ENCODE results near the gene PRR33. TPM values are rescaled to one million over a fixed set of nuclear protein-coding genes. Genes with fewer than 3 reads are reported as not detected.

Gene PRR33
- total RNA-seq, 1 experiment from 2014 or later = not detected

DNA sequence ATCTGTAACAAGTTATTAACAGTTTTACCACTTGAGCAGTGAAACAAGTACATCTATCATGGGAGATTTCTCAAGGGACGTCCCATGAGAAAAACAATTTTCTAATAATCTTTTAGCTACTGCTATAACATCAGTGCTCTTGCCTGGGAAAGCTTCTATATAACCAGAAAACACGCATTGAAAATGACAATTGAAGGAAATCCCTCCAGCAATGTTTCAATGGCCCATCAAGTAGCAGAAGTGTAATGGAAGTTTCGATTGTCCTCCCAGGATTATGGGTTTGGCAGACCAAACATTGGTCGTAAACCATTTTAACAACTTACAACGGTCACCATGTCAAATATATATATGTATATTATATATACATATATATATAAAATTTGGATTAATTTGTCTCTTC lies 8.0 kb upstream of the PRR33 start:
- Histone ChIP-seq H3K36me3 (ENCODE audit: control insufficient read depth in 1 of 2, insufficient read depth in 2 of 2, low read length in 2 of 2) (no peaks in the 10 kb centered on the region), H3K27ac (ENCODE audit: low read depth, low read length) (no peak overlapping the region), H3K4me2 (ENCODE audit: low read length) (no peak overlapping the region), H3K9me3 (ENCODE audit: control insufficient read depth in 1 of 2, insufficient read depth in 1 of 2, low read depth in 1 of 2, low read length in 2 of 2) (no peaks in the 10 kb centered on the region), H4K20me1 (ENCODE audit: insufficient read depth) (no peaks in the 10 kb centered on the region), H3K27me3 (ENCODE audit: insufficient read depth, low read length) (peaks cover 21% of the 10 kb centered on the region), H3K4me3 (replicated peaks in 1 of 2; ENCODE audit: low read depth in 1 of 2, low read length in 2 of 2) (no peak overlapping the region), H3K9ac (ENCODE audit: low read length) (no peak overlapping the region), H3K79me2 (ENCODE audit: insufficient read depth, low read length) (no peaks in the 10 kb centered on the region), H2AFZ (ENCODE audit: low read depth, low read length, poor library complexity, severe bottlenecking) (no peak overlapping the region), H3K9me2 (ENCODE audit: insufficient read depth) (no peaks in the 10 kb centered on the region), H3K4me1 (ENCODE audit: control insufficient read depth in 1 of 2, insufficient read depth in 2 of 2, low read length in 2 of 2) (no peaks in the 10 kb centered on the region)
- ChIA-PET CTCF (no interaction called here), RAD21 (ENCODE audit: low non-redundant PET in 1 of 2, low total read pairs in 2 of 2, uncharacterized antibody in 2 of 2, unreplicated experiment in 2 of 2) (no interaction called here), POLR2A (no interaction called here)
- ATAC-seq (no peak), DNase-seq (ENCODE audit: low read depth, low spot score) (no peak)
- intact Hi-C loops (cut with micrococcal nuclease) = loop anchor here (10.0 kb wide), 1 partner anchor 45 kb away; the partner anchor contains the start of gene MRPL23
- TF ChIP-seq POLR2AphosphoS5 (IDR thresholded peaks at IDR 0.05; ENCODE audit: low read depth, low read length) = no peak
- no peak for TF ChIP-seq CEBPB (IDR thresholded peaks at IDR 0.05; ENCODE audit: low read depth)
- no peak for TF ChIP-seq SP1 (IDR thresholded peaks at IDR 0.05; ENCODE audit: low read depth)
- TF ChIP-seq ZFX (IDR thresholded peaks at IDR 0.05) = no peak
- no peak for TF ChIP-seq YY1 (IDR thresholded peaks at IDR 0.05; ENCODE audit: extremely low read depth, insufficient replicate concordance, low read depth, low read length)
- TF ChIP-seq CBX3 (IDR thresholded peaks at IDR 0.05; ENCODE audit: low read depth) = no peak
- no peak for TF ChIP-seq EZH2 (IDR thresholded peaks at IDR 0.05)
- TF ChIP-seq POLR2A (IDR thresholded peaks at IDR 0.05; ENCODE audit: borderline replicate concordance, extremely low read depth, insufficient read depth, insufficient read length) = no peak
- no peak for TF ChIP-seq JUND (IDR thresholded peaks at IDR 0.05)
- TF ChIP-seq, protein P1, sequence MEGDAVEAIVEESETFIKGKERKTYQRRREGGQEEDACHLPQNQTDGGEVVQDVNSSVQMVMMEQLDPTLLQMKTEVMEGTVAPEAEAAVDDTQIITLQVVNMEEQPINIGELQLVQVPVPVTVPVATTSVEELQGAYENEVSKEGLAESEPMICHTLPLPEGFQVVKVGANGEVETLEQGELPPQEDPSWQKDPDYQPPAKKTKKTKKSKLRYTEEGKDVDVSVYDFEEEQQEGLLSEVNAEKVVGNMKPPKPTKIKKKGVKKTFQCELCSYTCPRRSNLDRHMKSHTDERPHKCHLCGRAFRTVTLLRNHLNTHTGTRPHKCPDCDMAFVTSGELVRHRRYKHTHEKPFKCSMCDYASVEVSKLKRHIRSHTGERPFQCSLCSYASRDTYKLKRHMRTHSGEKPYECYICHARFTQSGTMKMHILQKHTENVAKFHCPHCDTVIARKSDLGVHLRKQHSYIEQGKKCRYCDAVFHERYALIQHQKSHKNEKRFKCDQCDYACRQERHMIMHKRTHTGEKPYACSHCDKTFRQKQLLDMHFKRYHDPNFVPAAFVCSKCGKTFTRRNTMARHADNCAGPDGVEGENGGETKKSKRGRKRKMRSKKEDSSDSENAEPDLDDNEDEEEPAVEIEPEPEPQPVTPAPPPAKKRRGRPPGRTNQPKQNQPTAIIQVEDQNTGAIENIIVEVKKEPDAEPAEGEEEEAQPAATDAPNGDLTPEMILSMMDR (IDR thresholded peaks at IDR 0.05 in 2 of 3, conservative IDR thresholded peaks at IDR 0.05 in 1 of 3; ENCODE audit: borderline replicate concordance in 1 of 3, insufficient read depth in 1 of 3, low read depth in 2 of 3, low read length in 2 of 3) = no peak
- TF ChIP-seq ELF1 (IDR thresholded peaks at IDR 0.05; ENCODE audit: borderline replicate concordance, low read depth) = no peak
- TF ChIP-seq, protein P2, sequence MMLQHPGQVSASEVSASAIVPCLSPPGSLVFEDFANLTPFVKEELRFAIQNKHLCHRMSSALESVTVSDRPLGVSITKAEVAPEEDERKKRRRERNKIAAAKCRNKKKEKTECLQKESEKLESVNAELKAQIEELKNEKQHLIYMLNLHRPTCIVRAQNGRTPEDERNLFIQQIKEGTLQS (IDR thresholded peaks at IDR 0.05) = no peak
- BruUV-seq (replicated peaks) = no TSS peak
